Colonic mucosa (tissue), 4 donors: ENCODE data around the gene TNS3. TPM values are rescaled to one million over a fixed set of nuclear protein-coding genes. Genes with fewer than 3 reads are reported as not detected.

Source experiments
- DNase-seq: peaks from one replicate; pipeline ENCODE4 v3.0.0-alpha.2; 2020
- H3K27ac ChIP-seq: fragments of 200-600 bp; one replicate; pipeline ENCODE4 v1.8.0; 2021
- H3K27me3 ChIP-seq: fragments of 200-600 bp; one replicate; pipeline ENCODE4 v1.8.0; 2021
- H3K36me3 ChIP-seq: fragments of 200-600 bp; one replicate; pipeline ENCODE4 v1.8.0; 2021
- H3K4me1 ChIP-seq: fragments of 200-600 bp; one replicate; pipeline ENCODE4 v1.8.0; 2021; ENCODE audit warnings: mild to moderate bottlenecking
- H3K4me3 ChIP-seq: fragments of 200-600 bp; one replicate; pipeline ENCODE4 v1.8.0; 2021
- H3K9ac ChIP-seq, 2 donors: one replicate each; pipeline ENCODE4 v1.7.0; 2013; ENCODE audit warnings: control low read depth in 2 of 2, low read depth in 2 of 2, low read length in 2 of 2
- H3K9me3 ChIP-seq: fragments of 200-600 bp; one replicate; pipeline ENCODE4 v1.8.0; 2021
- intact Hi-C: fragments of 100-400 bp; cut with DNase I; formaldehyde crosslinking; loops from one replicate; pipeline ENCODE4 v1.14.1; 2022
- total RNA-seq, 2 donors: library from RNA; stranded (reverse); fragmentation: NEBNext Ultra II Directional in 1 of 2; extraction: Animal tissue kit (Norgen Biotek cat#: 25700) in 1 of 2; gene quantifications; one replicate each; pipeline ENCODE4 v1.2.1, GENCODE V29; 2021
- TF ChIP-seq, protein P1 (sequence below): fragments of 200-600 bp; IDR thresholded peaks from one replicate; pipeline ENCODE4 v1.8.0; 2022; ENCODE audit warnings: antibody characterized with exemption, mild to moderate bottlenecking
- donor health status: healthy.
- donor health status: DM: no; HTN: no; CAD: no.
- donor health status: DM: no; HTN: no; CAD: no.

Gene TNS3
- total RNA-seq, 2 donors from 2014 or later = 41.1 to 58.2 TPM

DNA sequence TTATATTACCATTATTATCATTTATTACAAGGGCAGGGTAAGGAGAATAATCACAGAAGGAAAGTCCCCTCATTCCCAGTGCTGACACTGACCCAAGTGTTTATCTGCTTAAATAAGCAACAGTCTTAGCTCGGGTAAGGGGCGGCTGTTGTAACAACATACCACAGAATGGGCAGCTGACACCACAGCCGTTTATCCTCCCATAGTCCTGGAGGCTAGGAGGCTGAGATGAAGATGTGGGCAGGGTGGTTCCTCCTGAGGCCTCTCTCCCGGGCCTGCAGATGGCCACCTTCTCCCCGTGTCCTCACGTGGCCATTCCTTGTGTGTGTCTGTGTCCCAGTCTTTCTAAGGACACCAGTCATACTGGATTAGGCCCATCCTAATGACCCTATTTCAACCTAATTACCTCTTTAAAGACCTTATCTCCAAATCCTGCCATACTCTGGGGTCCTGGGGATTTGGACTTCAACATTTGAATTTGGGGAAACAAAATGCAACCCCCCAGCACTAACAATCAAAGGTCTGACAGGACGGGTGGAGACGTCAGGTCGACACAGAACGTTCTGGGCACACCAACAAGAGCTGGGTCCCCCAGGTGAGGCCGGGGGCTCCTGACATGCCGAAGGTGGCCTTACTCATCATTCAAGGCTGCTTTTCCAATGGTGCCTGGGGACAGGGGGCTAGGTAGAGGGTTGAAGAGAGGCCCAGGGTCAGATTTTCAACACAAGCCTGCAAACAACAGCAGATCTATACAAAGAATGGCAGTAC, 93.5 kb downstream of the TNS3 start:
- Histone ChIP-seq H3K9me3 (no peaks in the 10 kb centered on the region), H3K27me3 (no peaks in the 10 kb centered on the region), H3K36me3 (no peaks in the 10 kb centered on the region), H3K4me1 (peaks cover 7% of the 10 kb centered on the region), H3K4me3 (no peak overlapping the region), H3K9ac (no peak overlapping the region), H3K27ac (no peak overlapping the region)
- DNase-seq = no peak
- intact Hi-C loops = no loop called here
- TF ChIP-seq, protein P1, sequence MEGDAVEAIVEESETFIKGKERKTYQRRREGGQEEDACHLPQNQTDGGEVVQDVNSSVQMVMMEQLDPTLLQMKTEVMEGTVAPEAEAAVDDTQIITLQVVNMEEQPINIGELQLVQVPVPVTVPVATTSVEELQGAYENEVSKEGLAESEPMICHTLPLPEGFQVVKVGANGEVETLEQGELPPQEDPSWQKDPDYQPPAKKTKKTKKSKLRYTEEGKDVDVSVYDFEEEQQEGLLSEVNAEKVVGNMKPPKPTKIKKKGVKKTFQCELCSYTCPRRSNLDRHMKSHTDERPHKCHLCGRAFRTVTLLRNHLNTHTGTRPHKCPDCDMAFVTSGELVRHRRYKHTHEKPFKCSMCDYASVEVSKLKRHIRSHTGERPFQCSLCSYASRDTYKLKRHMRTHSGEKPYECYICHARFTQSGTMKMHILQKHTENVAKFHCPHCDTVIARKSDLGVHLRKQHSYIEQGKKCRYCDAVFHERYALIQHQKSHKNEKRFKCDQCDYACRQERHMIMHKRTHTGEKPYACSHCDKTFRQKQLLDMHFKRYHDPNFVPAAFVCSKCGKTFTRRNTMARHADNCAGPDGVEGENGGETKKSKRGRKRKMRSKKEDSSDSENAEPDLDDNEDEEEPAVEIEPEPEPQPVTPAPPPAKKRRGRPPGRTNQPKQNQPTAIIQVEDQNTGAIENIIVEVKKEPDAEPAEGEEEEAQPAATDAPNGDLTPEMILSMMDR = no peak

DNA sequence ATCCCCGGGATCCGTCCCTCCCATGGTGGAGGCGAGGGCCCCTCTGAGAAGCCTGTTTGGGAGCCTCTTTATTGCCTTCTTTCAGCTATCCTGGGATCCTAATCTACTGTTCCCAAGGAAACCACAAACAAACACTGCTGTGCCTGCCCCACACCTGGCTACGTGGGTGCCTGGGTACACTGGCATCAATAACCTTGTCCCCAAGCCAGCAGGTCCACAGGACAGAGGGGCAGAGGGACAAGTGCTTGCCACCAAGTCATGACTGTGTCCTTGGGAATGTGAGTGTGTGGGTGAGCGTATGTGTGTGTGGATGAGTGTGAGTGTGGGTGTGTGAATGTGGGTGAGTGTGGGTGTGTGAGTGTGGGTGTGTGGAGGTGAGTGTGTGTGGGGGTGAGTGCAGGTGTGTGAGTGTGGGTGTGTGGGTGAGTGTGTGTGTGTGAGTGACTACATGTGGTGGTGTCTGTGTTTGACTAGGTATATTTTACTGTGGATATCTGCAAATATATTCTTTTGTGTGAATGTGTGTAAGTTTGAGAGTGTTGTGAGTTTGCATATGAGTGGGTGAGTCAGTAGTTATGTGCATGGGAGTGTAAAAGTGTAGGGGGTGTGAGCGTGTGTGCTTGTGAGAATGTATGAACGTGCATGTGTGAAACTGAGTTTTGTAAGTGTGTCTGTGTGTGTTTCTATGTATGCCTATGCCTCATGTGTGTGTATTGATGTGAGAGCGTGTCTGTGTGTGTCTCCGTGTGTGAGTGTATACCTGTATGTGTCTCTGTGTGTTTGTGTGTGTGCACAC, 96.1 kb downstream of the TNS3 start:
- H3K9ac ChIP-seq = peak overlapping the region in 1 of 2 donors; percentile 64
- H3K36me3 ChIP-seq = no peaks in the 10 kb centered on the region
- TF ChIP-seq, protein P1 = no peak
- intact Hi-C loops = no loop called here
- H3K9me3 ChIP-seq = no peaks in the 10 kb centered on the region
- H3K27me3 ChIP-seq = no peaks in the 10 kb centered on the region
- peaks cover 17% of the 10 kb centered on the region for H3K4me1 ChIP-seq
- H3K27ac ChIP-seq = no peak overlapping the region
- no peak overlapping the region for H3K4me3 ChIP-seq
- peak; percentile 59 for DNase-seq

DNA sequence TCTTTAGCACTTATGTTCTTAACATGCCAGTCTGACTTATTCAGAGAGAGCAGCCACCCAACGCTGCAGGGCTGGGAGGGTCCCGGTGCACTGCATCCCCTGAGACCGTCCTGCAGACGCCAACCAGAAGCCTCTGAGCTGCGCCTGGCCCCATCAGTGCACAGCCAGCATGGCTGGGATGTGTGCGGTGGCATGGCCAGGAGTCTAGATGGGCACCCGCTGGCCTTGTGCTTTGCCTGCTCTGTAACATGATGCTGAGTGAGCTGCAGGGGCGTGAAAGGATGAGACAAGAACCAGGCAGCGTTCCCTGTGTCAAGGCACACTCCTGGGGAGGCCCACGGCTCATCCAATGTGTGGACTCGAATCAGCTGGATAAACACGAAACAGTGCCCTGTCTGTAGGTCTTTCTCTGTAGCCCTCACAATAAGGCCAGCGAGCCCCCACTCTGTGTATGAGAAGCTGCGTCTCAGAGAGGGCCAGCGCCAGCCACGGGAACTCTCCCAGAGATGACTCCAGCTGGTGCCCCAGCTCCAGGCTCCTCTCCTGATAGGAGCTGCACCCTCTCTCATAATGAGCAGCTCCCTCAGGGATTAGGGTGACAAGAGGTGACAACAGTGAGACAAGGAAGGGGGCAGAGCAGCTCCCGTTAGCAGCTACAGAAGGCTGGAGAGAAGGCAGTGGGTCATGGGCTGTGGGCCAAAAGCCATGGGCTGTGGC, 96.8 kb downstream of the TNS3 start:
- Histone ChIP-seq H3K4me3 (no peak overlapping the region), H3K27ac (no peak overlapping the region), H3K9me3 (no peaks in the 10 kb centered on the region), H3K36me3 (no peaks in the 10 kb centered on the region), H3K9ac (peak overlapping the region in 1 of 2 donors; percentile 64), H3K4me1 (peaks cover 25% of the 10 kb centered on the region), H3K27me3 (no peaks in the 10 kb centered on the region)
- TF ChIP-seq, protein P1 = no peak
- DNase-seq = no peak
- intact Hi-C loops = no loop called here

DNA sequence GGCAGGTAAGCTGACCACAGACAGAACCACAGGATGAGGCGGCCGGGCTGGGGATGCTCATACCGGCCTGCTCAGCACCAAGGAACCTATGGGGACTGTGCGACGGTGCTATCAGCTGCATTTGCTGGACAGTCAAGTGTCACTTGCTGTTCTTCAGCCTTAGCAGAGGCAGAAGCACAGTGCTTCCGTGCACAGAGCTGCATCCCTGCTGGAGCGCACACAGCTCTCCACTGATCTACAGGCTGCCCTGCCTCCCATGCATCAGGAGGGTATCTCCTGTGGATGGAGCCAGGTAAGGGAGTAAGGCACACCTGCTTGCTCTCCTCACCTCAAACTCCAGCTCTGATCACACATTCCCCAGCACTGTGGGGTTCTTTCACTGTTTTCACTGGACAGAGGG, 97.5 kb downstream of the TNS3 start:
- no peak for DNase-seq
- Histone ChIP-seq H3K4me3 (no peak overlapping the region), H3K9me3 (no peaks in the 10 kb centered on the region), H3K4me1 (peaks cover 29% of the 10 kb centered on the region), H3K27ac (no peak overlapping the region), H3K27me3 (no peaks in the 10 kb centered on the region), H3K9ac (no peak overlapping the region), H3K36me3 (no peaks in the 10 kb centered on the region)
- TF ChIP-seq, protein P1 = no peak
- intact Hi-C loops = no loop called here

DNA sequence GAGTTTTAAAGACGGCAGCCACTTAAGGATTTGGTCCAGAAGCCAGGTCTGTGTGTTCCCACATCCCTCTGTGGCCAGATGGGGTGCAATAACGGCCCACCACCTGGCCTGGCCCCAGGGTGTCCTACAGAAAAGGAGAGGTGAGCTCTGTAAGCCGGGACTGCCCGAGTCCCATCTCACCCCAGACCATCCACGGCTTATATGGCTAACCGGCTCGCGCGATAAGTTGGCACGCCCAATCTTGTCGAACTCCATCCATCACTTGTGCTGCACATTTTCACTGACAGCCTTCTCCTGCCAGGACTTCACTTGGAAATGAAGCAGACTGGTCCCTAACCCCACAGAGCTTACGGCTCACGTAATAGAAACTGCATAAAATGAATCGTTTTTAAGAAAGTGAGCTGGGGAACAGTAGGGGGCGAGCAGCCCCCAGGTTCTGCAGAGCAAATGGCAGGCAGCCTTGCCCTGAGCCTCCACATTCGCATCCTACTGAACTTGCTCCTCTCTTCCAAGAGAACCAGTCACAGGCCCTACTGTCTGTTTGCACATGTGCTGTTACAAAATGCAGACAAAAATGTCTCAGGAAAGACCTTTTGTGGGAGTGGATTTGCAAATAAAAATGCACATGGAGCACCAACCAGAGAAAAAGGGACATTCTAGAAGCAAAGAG, 98.2 kb downstream of the TNS3 start:
- Histone ChIP-seq H3K4me1 (peaks cover 29% of the 10 kb centered on the region), H3K9me3 (no peaks in the 10 kb centered on the region), H3K27ac (no peak overlapping the region), H3K4me3 (no peak overlapping the region), H3K27me3 (no peaks in the 10 kb centered on the region), H3K9ac (no peak overlapping the region), H3K36me3 (no peaks in the 10 kb centered on the region)
- TF ChIP-seq, protein P1 = no peak
- no peak for DNase-seq
- intact Hi-C loops = no loop called here
